NCI-H128 (cell line): ENCODE measurements around the gene PRSS23.
"Not testable (repeated sequence)": the region's sequence is repeated elsewhere in the genome, so short reads cannot be mapped to it uniquely, and the experiment has no call there.

Experiments used
- DNase-seq: peaks from one replicate; lab custom pipeline; 2025; ENCODE audit not compliant: unreplicated experiment; lab: John Stamatoyannopoulos, UW

PRSS23 gene, protein sequence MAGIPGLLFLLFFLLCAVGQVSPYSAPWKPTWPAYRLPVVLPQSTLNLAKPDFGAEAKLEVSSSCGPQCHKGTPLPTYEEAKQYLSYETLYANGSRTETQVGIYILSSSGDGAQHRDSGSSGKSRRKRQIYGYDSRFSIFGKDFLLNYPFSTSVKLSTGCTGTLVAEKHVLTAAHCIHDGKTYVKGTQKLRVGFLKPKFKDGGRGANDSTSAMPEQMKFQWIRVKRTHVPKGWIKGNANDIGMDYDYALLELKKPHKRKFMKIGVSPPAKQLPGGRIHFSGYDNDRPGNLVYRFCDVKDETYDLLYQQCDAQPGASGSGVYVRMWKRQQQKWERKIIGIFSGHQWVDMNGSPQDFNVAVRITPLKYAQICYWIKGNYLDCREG

DNA sequence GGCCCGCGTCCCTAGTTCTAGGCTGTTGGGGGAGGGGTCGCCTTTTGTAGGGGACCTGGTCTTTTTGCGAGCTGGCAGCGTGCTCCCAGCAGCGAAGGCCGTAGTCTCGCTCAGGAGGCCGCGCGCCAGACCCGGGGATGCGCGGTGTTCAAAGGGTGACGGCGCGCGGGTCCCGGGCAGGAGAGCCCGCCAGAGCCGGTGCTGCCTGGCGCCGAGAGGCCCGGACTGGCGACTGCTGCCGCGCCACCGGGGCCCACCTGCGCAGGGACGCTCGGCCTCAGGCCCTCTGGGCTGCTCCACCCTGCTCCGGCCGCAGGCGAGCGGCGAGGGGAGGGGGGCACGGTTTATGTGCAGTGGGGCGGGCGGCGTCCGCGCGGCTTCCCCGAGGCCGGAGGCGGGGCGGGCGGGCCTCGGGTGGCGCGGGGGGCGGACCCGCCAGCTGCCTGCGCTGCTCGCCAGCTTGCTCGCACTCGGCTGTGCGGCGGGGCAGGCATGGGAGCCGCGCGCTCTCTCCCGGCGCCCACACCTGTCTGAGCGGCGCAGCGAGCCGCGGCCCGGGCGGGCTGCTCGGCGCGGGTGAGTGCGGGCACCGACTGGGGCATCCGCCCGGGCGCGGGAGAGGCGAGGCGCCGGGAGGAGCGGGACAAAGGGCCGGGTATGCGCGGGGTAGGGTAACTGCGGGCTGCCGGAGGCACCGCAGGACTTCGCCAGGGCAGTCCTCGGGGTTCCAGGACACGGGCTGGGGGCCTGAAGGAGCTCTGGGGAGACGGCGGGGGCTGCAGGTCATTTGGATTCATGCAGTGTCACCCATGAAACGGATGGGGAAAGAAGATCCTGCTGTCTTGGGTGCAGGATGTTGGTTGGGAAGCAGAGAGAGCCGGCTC is at the start of gene PRSS23:
PRSS23 (plus strand) TSS at position 467 of the 884 bp plus-strand sequence. CDS start 7,102 bp downstream, outside the sequence.
- peak; percentile 36 for DNase-seq

DNA sequence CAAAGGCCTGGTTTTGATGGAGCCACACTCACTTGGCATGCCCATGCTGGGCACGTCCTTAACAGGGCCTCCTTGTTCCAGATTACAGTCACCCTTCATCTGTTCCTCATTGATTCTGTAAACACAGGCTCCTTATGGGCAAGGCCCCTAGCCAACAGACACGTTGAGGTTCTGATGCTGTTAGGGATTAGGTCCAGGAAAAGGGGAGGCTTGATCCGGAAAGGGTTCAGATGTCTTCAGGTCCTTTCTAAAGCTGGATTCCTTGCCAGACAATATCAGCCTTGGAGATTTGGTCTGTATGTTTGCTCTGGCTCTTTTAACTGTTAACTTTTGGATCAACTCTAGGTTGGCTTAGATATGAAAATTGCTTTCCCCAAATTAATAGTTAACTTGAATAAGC is 46.9 kb upstream of the PRSS23 start:
- no peak for DNase-seq

DNA sequence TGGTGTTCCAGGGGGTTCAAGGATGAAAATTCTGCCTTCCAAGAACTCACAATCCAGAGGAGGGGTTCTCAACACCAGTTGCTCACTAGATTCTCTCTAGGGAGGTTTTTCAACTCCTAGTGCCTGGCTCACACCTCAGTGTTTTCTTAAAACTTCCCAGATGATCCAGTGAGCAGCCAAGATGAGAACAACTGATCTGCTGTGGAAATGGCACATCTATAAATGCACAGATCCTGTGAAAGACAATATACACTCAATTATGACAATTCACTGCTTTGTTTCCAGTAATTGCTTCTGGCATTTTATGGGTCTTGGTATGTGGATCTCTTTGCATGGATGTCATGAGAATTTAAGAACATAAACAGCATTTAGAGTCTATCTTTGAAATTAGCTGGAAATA is 45.2 kb upstream of the PRSS23 start:
- DNase-seq = no peak

DNA sequence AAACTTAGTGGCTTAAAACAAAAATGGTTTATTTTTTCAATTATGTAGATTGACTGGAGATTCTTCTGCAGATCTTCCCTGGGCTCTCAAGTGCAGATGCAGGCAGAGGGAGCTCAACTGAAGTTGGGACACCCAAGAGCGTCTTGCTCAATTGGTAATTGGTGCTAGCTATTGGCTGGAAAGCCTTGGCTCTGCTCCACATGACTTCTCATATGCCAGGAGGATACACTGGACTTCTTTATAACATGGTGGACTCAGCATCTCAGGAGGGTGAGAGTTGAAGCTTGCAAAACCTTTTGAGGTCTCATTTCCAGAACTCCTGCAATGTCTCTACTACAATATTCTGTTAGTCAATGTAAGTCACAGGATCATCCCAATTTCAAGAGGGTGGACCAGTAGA is 42.2 kb upstream of the PRSS23 start:
- no peak for DNase-seq

DNA sequence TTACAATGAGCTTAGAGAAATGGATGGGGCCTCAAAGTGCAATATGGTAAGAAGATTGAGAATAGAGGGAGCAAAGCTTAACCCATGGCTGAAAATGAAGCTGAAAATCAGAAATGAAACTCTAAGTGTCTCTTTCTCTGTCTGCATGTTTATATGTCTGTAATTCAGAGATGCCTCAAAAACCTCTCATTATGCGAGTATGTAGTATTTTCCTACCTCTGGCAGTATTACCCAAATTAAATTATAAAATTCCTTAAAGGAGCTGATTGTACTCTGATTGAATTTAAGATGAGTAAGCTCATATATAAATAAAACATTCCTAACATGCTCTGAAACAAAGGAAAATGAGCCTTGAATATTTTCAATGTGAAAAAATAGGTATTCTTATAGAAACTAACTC is 39.8 kb upstream of the PRSS23 start:
- DNase-seq = no peak

DNA sequence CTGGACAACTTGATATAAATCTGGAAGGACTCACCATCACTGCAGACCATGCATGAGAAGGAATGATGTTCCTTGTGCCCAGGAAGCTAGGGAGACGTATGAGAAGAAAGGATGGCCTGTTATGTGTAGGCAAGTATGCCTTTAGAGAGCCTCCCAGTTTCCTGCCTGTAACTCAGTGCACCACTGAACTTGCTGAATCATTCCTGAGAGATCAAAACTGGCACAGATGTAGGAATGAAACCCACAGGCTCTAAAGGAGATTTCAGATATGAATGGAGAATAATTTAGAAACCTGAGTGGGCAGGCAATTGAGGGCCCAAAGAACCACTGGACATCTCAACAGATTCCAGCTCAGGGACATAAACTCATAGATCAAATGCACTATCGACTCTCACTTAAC is 38.4 kb upstream of the PRSS23 start:
- no peak for DNase-seq

DNA sequence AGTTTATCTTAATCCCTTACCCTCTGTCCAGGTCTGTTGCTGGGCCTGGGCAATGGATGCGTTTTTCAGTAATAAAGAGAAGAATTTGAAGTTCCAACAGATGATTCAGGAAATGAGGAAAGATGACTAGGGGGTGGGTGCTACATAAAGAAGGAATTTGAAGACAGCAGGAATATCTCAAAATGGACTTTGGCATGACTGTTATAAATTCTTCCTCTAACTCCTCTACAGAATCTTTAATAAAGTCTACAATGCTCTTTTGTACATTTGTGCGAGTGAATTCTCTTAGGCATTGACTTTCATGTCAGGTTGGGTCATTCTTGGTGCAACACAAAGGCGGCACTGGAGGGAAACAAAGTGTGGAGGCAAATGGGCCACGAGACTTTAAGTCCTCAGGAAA is 35.1 kb upstream of the PRSS23 start:
- DNase-seq = no peak

DNA sequence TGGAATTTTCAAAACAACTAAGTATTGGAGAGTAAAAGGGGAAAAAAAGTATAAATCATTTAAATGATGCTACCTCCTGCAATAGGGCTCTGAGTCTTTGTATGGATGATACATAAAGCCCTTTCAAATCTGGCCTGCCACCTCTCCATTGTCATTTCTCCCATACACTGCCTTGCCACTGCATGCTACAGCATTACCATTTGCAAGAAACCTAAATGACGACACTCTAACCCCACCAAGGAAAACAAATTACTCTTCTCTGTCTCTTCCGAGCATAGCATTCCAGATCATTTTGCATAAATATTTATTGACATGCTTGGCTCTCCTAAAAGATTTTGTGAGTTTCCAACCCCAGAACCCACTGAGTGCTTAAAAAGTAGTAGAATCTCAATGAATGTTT is 34.5 kb upstream of the PRSS23 start:
- DNase-seq = no peak

DNA sequence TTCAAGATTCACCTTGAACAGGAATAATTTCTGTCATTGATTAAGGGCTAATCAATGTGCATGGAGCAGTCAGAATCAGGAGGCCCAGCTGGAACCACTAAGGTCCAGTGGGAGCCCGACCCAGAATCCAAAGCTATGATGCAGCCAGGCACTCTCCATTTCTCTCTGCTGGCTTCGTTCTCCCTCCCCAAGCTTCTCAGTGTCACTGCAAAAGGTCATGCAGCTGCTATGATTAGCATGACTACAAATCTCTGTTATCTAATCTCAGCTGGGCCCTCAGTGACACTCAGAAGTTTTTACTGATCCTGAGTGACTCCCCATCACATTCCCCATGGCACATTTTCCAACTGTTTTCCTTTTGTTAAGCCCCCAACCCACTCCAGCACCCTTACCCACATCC is 31.1 kb upstream of the PRSS23 start:
- DNase-seq = no peak

DNA sequence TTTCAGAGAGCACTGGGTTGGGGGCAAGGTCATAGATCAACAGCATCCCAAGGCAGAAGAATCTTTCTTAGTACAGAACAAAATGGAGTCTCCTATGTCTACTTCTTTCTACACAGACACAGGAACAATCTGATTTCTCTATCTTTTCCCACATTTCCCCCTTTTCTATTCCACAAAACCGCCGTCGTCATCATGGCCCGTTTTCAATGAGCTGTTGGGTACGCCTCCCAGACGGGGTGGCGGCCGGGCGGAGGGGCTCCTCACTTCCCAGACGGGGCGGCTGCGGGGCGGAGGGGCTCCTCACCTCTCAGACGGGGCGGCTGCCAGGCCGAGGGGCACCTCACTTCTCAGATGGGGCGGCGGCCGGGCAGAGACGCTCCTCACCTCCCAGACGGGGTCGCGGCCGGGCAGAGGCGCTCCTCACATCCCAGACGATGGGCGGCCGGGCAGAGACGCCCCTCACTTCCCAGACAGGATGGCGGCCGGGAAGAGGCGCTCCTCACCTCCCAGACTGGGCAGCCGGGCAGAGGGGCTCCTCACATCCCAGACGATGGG is 29.8 kb upstream of the PRSS23 start:
- not testable (repeated sequence) for DNase-seq

DNA sequence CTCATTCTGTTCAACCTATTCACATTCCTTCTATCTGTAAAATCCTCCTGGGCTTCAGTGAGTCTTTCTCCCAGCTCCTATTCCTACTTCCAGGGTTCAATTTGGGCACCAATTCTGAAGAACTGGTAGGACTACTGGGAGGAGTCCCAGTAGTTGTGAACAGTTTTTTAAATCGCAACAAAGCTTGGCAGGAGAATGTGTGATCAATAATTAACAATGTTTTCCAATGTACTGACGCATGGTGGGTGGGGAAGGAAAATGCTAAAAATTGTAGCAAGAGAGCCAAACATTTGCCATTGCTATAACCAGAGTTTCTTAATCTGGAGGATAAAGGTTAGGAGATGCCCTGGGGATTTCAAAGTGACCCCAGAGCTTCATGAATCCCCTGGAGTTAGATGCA is 27.3 kb upstream of the PRSS23 start:
- DNase-seq = no peak

DNA sequence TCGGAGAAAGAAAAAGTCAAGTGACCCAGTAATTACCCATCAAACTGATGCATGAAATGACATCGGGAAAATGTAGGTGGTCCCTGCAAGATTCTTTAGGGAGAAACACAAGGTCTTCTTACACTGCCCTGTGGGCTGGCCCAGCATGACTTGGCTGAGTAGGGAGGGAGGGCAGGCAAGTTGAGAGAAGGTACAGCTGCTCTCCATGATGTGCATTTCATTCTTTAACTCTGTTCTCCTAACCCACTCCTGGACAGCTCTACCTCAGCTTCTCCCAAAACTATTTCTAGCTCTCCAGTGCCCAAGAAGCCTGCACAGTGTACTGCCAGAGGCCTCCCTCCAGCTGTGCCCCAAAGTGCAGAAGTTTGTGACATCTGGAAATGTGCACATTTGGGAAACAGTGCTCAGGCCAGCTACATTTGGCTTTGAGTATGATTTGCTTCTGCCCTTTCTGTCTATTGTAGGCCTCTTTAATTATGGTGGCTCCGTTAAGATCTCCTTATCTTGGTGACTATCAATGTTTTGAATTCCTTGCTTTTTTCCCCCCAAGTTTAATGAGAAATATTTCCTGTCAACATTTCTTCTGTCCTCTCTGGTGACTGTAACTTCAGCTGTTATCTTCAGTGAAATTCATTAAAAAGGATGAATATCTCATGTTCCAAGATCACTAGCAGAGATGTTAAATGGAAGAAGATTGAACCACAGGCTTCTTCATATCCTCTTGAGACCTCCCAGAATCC is 26.7 kb upstream of the PRSS23 start:
- no peak for DNase-seq

DNA sequence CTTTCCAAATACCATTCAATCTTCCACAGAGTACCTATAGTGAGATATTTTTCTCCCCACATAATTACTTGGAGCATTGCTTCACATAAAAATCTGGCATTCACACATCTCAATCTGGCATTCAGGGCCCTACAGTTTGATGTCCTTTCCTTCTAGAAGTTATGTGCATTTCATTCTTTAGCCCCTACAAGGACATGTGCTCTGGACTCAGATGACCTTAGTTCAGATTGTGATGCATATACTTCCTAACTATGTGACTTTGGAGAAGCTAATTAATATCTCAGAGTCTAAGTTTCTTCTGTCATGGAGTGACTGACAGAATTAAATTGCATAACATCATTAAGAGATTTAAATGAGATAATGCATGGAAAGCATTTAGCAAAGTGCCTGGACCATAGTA is 25.9 kb upstream of the PRSS23 start:
- DNase-seq = no peak

DNA sequence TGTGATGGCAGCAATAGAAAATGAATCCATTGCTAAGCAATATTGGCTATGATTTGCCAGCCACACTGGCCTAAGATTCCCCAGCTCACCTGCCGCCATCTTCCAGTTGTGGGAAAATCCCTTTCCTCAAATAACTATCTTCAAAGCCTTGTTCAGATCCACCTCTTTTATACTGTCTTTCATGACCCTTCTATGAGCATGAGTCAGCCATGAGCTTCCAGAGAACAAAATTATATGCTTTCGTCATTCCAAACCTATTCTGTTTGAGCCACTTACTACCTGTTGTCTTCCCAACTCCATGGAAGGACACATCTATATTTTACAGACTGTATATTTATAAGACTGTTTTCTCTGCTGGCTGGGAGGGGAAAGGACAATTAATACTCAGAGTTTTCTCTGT is 25.0 kb upstream of the PRSS23 start:
- no peak for DNase-seq

DNA sequence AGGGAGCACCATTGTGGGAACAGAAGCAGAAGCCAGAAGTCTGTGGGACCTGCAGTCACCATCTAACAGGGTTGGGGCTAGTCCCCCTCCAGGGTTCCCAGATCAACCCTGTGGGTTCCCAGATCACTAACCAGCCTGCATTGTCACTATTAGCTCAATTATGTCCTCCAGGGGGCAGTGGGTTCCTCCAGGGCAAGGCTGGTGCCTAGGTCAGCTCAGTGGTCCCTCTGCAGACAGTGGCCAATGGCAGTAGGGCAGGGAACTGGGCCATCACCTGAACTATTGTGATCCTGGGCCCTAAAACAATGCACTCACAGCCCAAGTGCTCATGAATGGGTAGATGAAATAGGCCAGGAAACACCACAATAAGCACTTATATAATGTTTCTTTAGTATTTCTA is 18.8 kb upstream of the PRSS23 start:
- DNase-seq = no peak

DNA sequence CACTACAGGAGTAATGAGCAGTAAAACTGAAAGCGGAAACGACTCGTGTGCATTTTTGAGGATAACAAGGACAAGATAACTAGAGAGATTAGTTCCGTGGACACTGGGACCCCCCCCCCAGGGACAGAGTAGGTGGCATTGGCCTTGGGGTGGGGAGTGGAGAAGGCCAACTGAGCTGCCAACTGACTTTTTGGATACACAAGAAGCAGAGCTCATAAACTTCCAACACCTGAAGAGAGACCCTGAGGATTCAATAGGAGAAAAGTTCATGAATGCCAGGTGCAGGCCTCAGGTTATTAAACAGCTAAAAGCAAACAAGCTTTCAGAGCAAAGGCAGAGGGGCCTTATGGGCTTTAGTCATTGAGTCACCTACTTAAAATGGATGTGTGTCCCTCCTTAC is 17.6 kb upstream of the PRSS23 start:
- no peak for DNase-seq

DNA sequence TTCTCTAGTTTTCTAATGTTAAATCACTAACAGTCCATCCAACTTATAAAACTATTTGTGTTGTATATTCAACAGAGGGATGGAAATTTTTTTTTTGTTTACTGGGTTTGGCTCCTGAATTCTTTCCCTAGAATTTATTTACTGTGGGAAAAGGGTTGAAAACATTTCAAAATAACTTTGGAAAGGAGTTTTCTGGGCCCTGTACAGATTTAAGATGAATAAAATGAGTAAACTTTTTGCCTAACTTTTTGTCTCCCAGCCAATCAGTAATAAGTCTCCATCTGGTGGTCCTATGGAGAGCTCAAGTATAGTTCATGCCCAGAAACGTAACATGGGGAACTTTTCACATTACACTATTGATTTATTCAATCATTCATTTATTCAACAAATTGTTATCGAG is 16.7 kb upstream of the PRSS23 start:
- no peak for DNase-seq

DNA sequence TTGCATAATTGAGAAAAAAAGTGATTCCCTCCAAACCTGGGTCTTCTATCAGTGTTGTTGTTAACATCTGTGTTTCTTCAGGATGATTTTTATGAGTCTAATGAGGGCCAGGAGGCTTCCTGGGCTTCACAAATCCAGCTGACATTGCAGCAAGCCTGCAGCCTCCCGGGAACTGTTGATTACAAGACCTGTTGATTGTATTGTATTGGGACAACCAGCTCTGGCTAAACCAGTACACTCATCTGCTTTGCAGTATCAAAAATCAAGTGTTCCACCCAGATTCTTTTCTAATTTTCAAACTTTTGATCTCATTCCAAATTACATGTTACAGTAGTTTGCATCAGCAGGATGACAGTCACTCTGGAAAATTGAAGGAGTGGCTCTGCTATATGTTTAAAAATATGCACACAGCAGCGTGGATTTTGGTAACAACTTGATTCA is 16.1 kb upstream of the PRSS23 start:
- DNase-seq = no peak

DNA sequence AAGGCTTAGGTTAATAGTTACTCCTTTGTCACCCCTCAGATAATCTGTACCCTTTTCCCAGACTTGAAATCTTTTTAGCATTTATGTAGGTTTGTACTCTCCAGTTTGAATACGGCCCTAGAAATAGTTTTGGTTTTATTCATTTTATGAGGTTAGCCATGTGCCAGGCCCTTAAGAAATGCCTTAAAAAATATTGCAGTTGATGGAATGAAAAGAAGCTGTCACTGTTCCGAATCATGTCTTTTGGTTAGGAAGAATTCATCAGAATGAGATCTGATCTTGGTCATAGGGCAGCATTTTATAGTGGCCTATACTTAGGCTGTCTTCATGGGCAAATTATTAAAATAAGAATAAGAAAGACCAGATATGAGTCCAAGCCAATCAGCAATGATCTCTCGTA is 14.8 kb upstream of the PRSS23 start:
- no peak for DNase-seq

DNA sequence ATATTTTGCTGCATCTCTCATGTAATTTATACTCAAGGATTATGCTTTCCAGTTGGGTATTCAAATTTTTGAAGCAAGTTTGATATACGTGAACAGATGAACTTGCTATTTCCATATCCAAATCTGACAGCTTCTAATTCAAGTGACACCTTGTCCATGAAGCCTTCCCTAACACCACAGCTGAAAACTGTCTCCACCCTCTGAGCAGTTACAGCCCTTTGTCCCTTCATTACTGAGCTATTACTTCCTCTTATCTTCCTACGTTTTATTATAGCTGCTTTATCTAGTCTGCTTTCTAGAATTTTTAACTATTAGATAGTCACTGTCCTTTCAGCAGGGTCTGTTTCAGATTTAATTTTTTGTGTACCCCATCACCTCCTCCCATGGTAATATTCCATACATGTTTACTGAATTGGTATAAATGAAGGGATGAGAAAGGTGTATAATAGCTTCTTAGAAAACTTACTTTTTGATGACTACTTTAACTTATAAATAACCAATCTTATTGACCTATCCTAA is 13.3 kb upstream of the PRSS23 start:
- no peak for DNase-seq

DNA sequence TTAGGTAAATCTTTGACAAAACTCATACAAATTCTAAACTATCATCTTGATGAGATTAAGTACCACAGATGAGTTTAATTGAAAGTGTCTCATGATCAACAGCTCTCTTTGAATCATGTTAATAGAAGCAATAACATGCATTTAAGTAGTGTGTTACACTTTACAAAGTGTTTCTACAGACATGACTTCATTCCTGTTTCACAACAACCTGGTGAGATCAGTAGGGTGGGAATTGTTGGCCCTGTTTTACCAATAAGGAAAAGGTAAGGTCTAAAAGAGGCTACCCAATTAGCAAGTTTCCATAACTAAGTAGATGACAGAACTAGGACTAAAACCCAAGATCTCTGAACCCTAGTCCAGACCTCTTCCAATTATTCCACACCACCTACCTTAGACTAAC is 12.7 kb upstream of the PRSS23 start:
- DNase-seq = no peak
